H1 (cell line): ENCODE results near the gene EPB41L2. TPM values are rescaled to one million over a fixed set of nuclear protein-coding genes. Genes with fewer than 3 reads are reported as not detected.

Experiments
- CTCF ChIA-PET: fragments of 300-600 bp; sonication (Branson Sonifier 250); formaldehyde crosslinking; loops from one replicate; lab custom pipeline; 2021; ENCODE audit not compliant: partially characterized antibody; lab: Charles Lee
- POLR2A ChIA-PET: fragments of 300-600 bp; sonication (Branson Sonifier 250); formaldehyde crosslinking; loops from one replicate; lab custom pipeline; 2021; ENCODE audit warnings: inconsistent platforms; ENCODE audit not compliant: partially characterized antibody; lab: Charles Lee
- DNase-seq, 2 experiments: peaks; one replicate each; pipeline versions ENCODE4 v3.0.0 to v3.0.0-alpha.2; 2010 to 2022; ENCODE audit warnings: low spot score in 2 of 2, low read depth in 1 of 2, mixed read lengths in 1 of 2
- FAIRE-seq: peaks from 2 replicates; lab custom pipeline; 2011; peaks lifted over from hg19 to GRCh38; lab: Jason Lieb, UNC
- H2AFZ ChIP-seq: 2 replicates; pipeline ENCODE4 v1.8.1; 2012; ENCODE audit warnings: low read length, inconsistent platforms
- H2AK5ac ChIP-seq: 2 replicates; pipeline ENCODE4 v1.6.1; 2013; ENCODE audit warnings: low read depth, low read length
- H2BK120ac ChIP-seq: replicated peaks from 2 replicates; pipeline ENCODE3; 2013; ENCODE audit warnings: low read depth, low read length, inconsistent platforms
- H2BK12ac ChIP-seq: 2 replicates; pipeline ENCODE4 v1.6.1; 2013; ENCODE audit warnings: low read depth, low read length
- H2BK15ac ChIP-seq: 2 replicates; pipeline ENCODE4 v1.6.1; 2013; ENCODE audit warnings: low read length
- H2BK20ac ChIP-seq: 2 replicates; pipeline ENCODE4 v1.6.1; 2013; ENCODE audit warnings: low read length
- H2BK5ac ChIP-seq: 2 replicates; pipeline ENCODE4 v1.6.1; 2013; ENCODE audit warnings: low read depth, low read length
- H3K14ac ChIP-seq: 2 replicates; pipeline ENCODE4 v1.6.1; 2013; ENCODE audit warnings: inconsistent platforms; ENCODE audit not compliant: insufficient read length
- H3K18ac ChIP-seq: 2 replicates; pipeline ENCODE4 v1.6.1; 2013; ENCODE audit warnings: low read length; ENCODE audit errors: extremely low read depth
- H3K23ac ChIP-seq: 2 replicates; pipeline ENCODE4 v1.6.1; 2013; ENCODE audit warnings: inconsistent platforms; ENCODE audit not compliant: insufficient read length
- H3K23me2 ChIP-seq: 2 replicates; pipeline ENCODE4 v1.6.1; 2013; ENCODE audit warnings: low read depth, low read length
- H3K27ac ChIP-seq: 2 replicates; pipeline ENCODE4 v1.6.1; 2011; ENCODE audit warnings: low read depth, low read length, inconsistent platforms
- H3K27me3 ChIP-seq, 4 experiments: replicated peaks in 1 of 4; 1 replicate in 1 of 4; 2 replicates in 3 of 4; pipeline versions ENCODE4 v1.6.1 to v1.8.1; 2011 to 2013; ENCODE audit warnings: low read length in 3 of 4, mild to moderate bottlenecking in 3 of 4, inconsistent platforms in 2 of 4, mixed read lengths in 2 of 4, moderate library complexity in 1 of 4; ENCODE audit not compliant: control insufficient read depth in 3 of 4, insufficient read depth in 3 of 4; ENCODE audit errors: extremely low read depth in 1 of 4
- H3K36me3 ChIP-seq, 4 experiments: 2 replicates each; pipeline versions ENCODE4 v1.6.1 to v1.8.1; 2011 to 2013; ENCODE audit warnings: mild to moderate bottlenecking in 4 of 4, low read length in 3 of 4, moderate library complexity in 2 of 4, control low read depth in 1 of 4, inconsistent platforms in 1 of 4; ENCODE audit not compliant: insufficient read depth in 4 of 4, control insufficient read depth in 2 of 4
- H3K4ac ChIP-seq: replicated peaks from 2 replicates; pipeline ENCODE3; 2013; ENCODE audit warnings: low read length, low read depth, mixed read lengths, inconsistent platforms; ENCODE audit not compliant: insufficient read length
- H3K4me1 ChIP-seq, 4 experiments: replicated peaks in 1 of 4; 1 replicate in 1 of 4; 2 replicates in 3 of 4; pipeline versions ENCODE4 v1.6.1 to v1.8.1; 2011 to 2013; ENCODE audit warnings: low read length in 3 of 4, inconsistent platforms in 2 of 4, mixed read lengths in 1 of 4; ENCODE audit not compliant: insufficient read depth in 4 of 4, control insufficient read depth in 3 of 4
- H3K4me2 ChIP-seq, 2 experiments: 2 replicates each; pipeline versions ENCODE4 v1.6.1 to v1.8.1; 2011 to 2013; ENCODE audit warnings: low read depth in 2 of 2, low read length in 2 of 2, control low read depth in 1 of 2, inconsistent platforms in 1 of 2, mild to moderate bottlenecking in 1 of 2; ENCODE audit not compliant: insufficient read depth in 1 of 2
- H3K4me3 ChIP-seq, 4 experiments: fragments of 200-600, 300-600 bp in 1 of 4; sonication (generic), shearing (Covaris generic), sonication (Bioruptor Twin) in 1 of 4; 2 replicates each; pipeline versions ENCODE4 v1.5.1 to v1.8.1; 2011 to 2016; ENCODE audit warnings: low read length in 4 of 4, low read depth in 3 of 4, control low read depth in 2 of 4, inconsistent platforms in 2 of 4, mild to moderate bottlenecking in 2 of 4, mixed read lengths in 1 of 4, moderate library complexity in 1 of 4; ENCODE audit not compliant: insufficient read depth in 2 of 4; ENCODE audit errors: extremely low read depth in 1 of 4
- H3K56ac ChIP-seq: replicated peaks from 2 replicates; pipeline ENCODE3; 2013; ENCODE audit warnings: low read depth, mild to moderate bottlenecking, mixed read lengths, low read length, inconsistent platforms; ENCODE audit not compliant: insufficient read length
- H3K79me1 ChIP-seq: 2 replicates; pipeline ENCODE4 v1.6.1; 2013; ENCODE audit warnings: low read depth, low read length, control low read depth
- H3K79me2 ChIP-seq, 2 experiments: 2 replicates each; pipeline versions ENCODE4 v1.6.1 to v1.8.1; 2012 to 2013; ENCODE audit warnings: low read length in 2 of 2, mild to moderate bottlenecking in 2 of 2, inconsistent platforms in 1 of 2; ENCODE audit not compliant: insufficient read depth in 2 of 2, control insufficient read depth in 1 of 2
- H3K9ac ChIP-seq, 4 experiments: replicated peaks in 1 of 4; 1 replicate in 1 of 4; 2 replicates in 3 of 4; pipeline versions ENCODE4 v1.6.1 to v1.8.1; 2011 to 2013; ENCODE audit warnings: low read depth in 3 of 4, low read length in 3 of 4, control low read depth in 2 of 4, mild to moderate bottlenecking in 2 of 4, moderate library complexity in 2 of 4, inconsistent platforms in 1 of 4; ENCODE audit errors: extremely low read depth in 1 of 4
- H3K9me3 ChIP-seq, 2 experiments: 2 replicates each; pipeline versions ENCODE4 v1.6.1 to v1.8.1; 2012 to 2013; ENCODE audit warnings: mild to moderate bottlenecking in 2 of 2, moderate library complexity in 2 of 2, control low read depth in 1 of 2, inconsistent platforms in 1 of 2, low read depth in 1 of 2, low read length in 1 of 2, mixed read lengths in 1 of 2; ENCODE audit not compliant: insufficient read depth in 2 of 2
- H4K20me1 ChIP-seq, 2 experiments: replicated peaks in 1 of 2; 2 replicates each; pipeline versions ENCODE3 to v1.8.1; 2011 to 2013; ENCODE audit warnings: inconsistent platforms in 2 of 2, low read length in 2 of 2, mild to moderate bottlenecking in 1 of 2; ENCODE audit not compliant: insufficient read depth in 2 of 2, control insufficient read depth in 1 of 2
- H4K5ac ChIP-seq: 2 replicates; pipeline ENCODE4 v1.6.1; 2013; ENCODE audit warnings: low read length, low read depth, mixed read lengths, inconsistent platforms; ENCODE audit not compliant: insufficient read length
- H4K8ac ChIP-seq: 2 replicates; pipeline ENCODE4 v1.8.0; 2013; ENCODE audit warnings: mild to moderate bottlenecking, moderate library complexity, low read length, inconsistent platforms; ENCODE audit not compliant: insufficient read depth; ENCODE audit errors: extremely low read depth
- H4K91ac ChIP-seq: replicated peaks from 2 replicates; pipeline ENCODE3; 2013; ENCODE audit warnings: low read length, mixed read lengths, inconsistent platforms; ENCODE audit not compliant: insufficient read length
- HDAC6 ChIP-seq: IDR thresholded peaks from one replicate; pipeline ENCODE4 v1.7.1; 2012; ENCODE audit warnings: low read depth, mild to moderate bottlenecking, inconsistent platforms, low read length, moderate library complexity
- NANOG ChIP-seq: IDR thresholded peaks from 2 replicates; pipeline ENCODE4 v1.6.1; 2011; ENCODE audit warnings: low read length, low read depth, mild to moderate bottlenecking, inconsistent platforms; ENCODE audit not compliant: insufficient read depth, poor library complexity, severe bottlenecking
- NRF1 ChIP-seq: IDR thresholded peaks from 2 replicates; pipeline ENCODE4 v1.6.1; 2011; ENCODE audit warnings: mild to moderate bottlenecking, low read depth, low read length, improper control_type of control experiment
- RAD21 ChIP-seq, 2 experiments: IDR thresholded peaks in 1 of 2; conservative IDR thresholded peaks in 1 of 2; 2 replicates each; pipeline ENCODE4 v1.6.1; 2011; ENCODE audit warnings: low read depth in 2 of 2, low read length in 2 of 2, improper control_type of control experiment in 1 of 2, inconsistent platforms in 1 of 2, mild to moderate bottlenecking in 1 of 2, moderate library complexity in 1 of 2
- SP1 ChIP-seq: IDR thresholded peaks from 2 replicates; pipeline ENCODE4 v1.6.1; 2011; ENCODE audit warnings: low read depth, low read length
- SRF ChIP-seq: IDR thresholded peaks from 2 replicates; pipeline ENCODE4 v1.6.1; 2011; ENCODE audit warnings: mild to moderate bottlenecking, low read depth, low read length, moderate library complexity
- ZNF274 ChIP-seq: IDR thresholded peaks from 2 replicates; pipeline ENCODE4 v1.7.0; 2012; ENCODE audit warnings: low read length, borderline replicate concordance; ENCODE audit errors: extremely low read depth
- WGBS, 2 experiments: shearing (Covaris generic) in 1 of 2; methylation state at CpG; one replicate each; pipeline versions ENCODE4 v1.1.6 to v1.1.7; 2013 to 2015; ENCODE audit warnings: low lambda C conversion rate in 2 of 2, mixed read lengths in 2 of 2, inconsistent platforms in 1 of 2, low coverage in 1 of 2, missing lambda C conversion rate in 1 of 2; ENCODE audit not compliant: insufficient replicate concordance in 2 of 2, insufficient coverage in 1 of 2, insufficient read length in 1 of 2; ENCODE audit errors: extremely low coverage in 1 of 2, missing lambda C conversion rate in 1 of 2; 5-methylcytosine and 5-hydroxymethylcytosine counted together
- polyA plus RNA-seq, 7 experiments: library from polyadenylated mRNA; depleted of rRNA in 3 of 7; stranded (reverse) in 5 of 7; unstranded in 2 of 7; fragments of >200 nt in 5 of 7; fragments of 200-250 nt in 2 of 7; gene quantifications; 1 replicate in 5 of 7; 2 replicates in 1 of 7; 4 replicates in 1 of 7; pipeline versions ENCODE4 v1.2.1 to v1.2.3, GENCODE V29; 2011 to 2013; ENCODE audit warnings: missing spikeins in 2 of 7, mixed read lengths in 2 of 7
- total RNA-seq: library from RNA; stranded (reverse); fragmentation: NEBNext Ultra II Directional; extraction: Animal tissue kit (Norgen Biotek cat#: 25700); gene quantifications from 2 replicates; pipeline ENCODE4 v1.2.1, GENCODE V29; 2021

The EPB41L2 gene
- total and polyA plus RNA-seq, 2 of the 8 experiments (the other 6 are each of a cell fraction or from before 2014, with no cell fraction given): 22.5 to 123 TPM

DNA sequence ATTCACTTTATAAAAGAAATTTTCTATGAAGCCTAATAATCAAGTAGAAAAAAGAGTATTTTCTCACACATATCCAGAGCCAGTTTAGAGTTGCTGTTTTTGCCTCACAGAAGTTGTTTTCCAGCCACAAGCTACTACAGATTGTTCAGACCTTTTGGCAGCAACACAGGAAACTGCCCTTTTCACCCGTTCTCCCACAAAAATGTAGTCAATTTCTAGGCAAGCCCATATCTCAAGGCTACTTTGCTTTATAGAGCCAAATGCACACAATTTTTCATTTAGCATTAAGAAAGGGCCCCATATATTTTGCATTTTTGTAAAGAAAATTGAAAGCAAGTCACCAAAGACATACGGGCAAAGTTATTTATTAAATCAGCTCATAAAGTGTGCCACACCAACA is 49.5 kb downstream of the EPB41L2 start:
- peaks cover 0 to 66% of the 10 kb centered on the region in 2 experiments; a peak in 3 of 4 replicates for H3K79me2 ChIP-seq
- H4K20me1 ChIP-seq: no peaks in the 10 kb centered on the region
- no peak overlapping the region for H3K4me3 ChIP-seq
- no peak overlapping the region for H2BK20ac ChIP-seq
- H2BK120ac ChIP-seq: no peak overlapping the region
- H3K9ac ChIP-seq: no peak overlapping the region
- no peak overlapping the region for H2AK5ac ChIP-seq
- ChIA-PET CTCF (interaction anchor here (1.2 kb wide), 1 partner anchor 13 kb away, joined by 4 read pairs; no protein-coding TSS in a partner anchor), POLR2A (interaction anchor here (1.3 kb wide), 1 partner anchor 13 kb away, joined by 3 read pairs; no protein-coding TSS in a partner anchor)
- no peaks in the 10 kb centered on the region; a peak in 1 of 8 replicates for H3K36me3 ChIP-seq
- no peak overlapping the region for H3K18ac ChIP-seq
- FAIRE-seq (no peak), DNase-seq (no peak)
- H2AFZ ChIP-seq: no peak overlapping the region
- no peak overlapping the region for H2BK5ac ChIP-seq
- peaks cover 0 to 3% (median 2%) of the 10 kb centered on the region in 4 experiments; a peak in 1 of 7 replicates for H3K4me1 ChIP-seq
- H3K4me2 ChIP-seq: no peak overlapping the region
- H4K8ac ChIP-seq: no peak overlapping the region
- no peak overlapping the region for H3K27ac ChIP-seq
- no peak overlapping the region for H3K4ac ChIP-seq
- H3K23me2 ChIP-seq: no peaks in the 10 kb centered on the region
- H2BK15ac ChIP-seq: no peak overlapping the region
- no peaks in the 10 kb centered on the region; the same call in 1 of the 2 replicates for H3K79me1 ChIP-seq
- TF ChIP-seq SP1: no peak
- TF ChIP-seq RAD21 (IDR thresholded peaks at IDR 0.05 in 1 of 2, conservative IDR thresholded peaks at IDR 0.05 in 1 of 2; ENCODE audit: low read depth in 2 of 2, low read length in 2 of 2): no peak
- no peak for TF ChIP-seq ZNF274
- TF ChIP-seq NRF1: no peak
- no peak for TF ChIP-seq SRF
- TF ChIP-seq NANOG: no peak
- TF ChIP-seq HDAC6: no peak
- H4K5ac ChIP-seq: no peak overlapping the region
- no peaks in the 10 kb centered on the region for H3K27me3 ChIP-seq
- no peak overlapping the region for H4K91ac ChIP-seq
- H3K9me3 ChIP-seq: peaks cover 8 to 11% of the 10 kb centered on the region in 2 experiments
- H3K14ac ChIP-seq: no peak overlapping the region
- H3K56ac ChIP-seq: no peak overlapping the region
- no peak overlapping the region for H3K23ac ChIP-seq
- 91% methylated on average over 2 of the region's 2 CpGs; no CpG with 5 or more reads in 1 of the 2 experiments for WGBS, 2 experiments
- H2BK12ac ChIP-seq: no peak overlapping the region
